Activated CD8-positive, alpha-beta memory T cell treated with anti-CD3 and anti-CD28 coated beads for 4 hours (primary cell): ENCODE data around the gene ENOX2.

Experiments
- DNase-seq, 2 donors: peaks; one replicate each; pipeline ENCODE4 v3.0.0-alpha.2; 2020; ENCODE audit warnings: low read depth in 2 of 2

Gene ENOX2

GRCh38 chrX:130885508-130885907, 17.5 kb downstream of the ENOX2 start:
- DNase-seq = no peak

- no peak for DNase-seq
These were observed 18.4 kb downstream of the ENOX2 start for GRCh38 chrX:130884627-130885026.

- DNase-seq = no peak
These were observed 23.1 kb downstream of the ENOX2 start for GRCh38 chrX:130879869-130880268.

- DNase-seq = no peak
These were observed 24.4 kb downstream of the ENOX2 start for GRCh38 chrX:130878350-130879341.

GRCh38 chrX:130877892-130878341, 25.1 kb downstream of the ENOX2 start:
- no peak for DNase-seq

GRCh38 chrX:130876226-130876625, 26.8 kb downstream of the ENOX2 start:
- DNase-seq = no peak

- no peak for DNase-seq
These were observed 28.3 kb downstream of the ENOX2 start for GRCh38 chrX:130874751-130875150.

GRCh38 chrX:130869239-130869638, 33.8 kb downstream of the ENOX2 start:
- DNase-seq = no peak

- no peak for DNase-seq
These were observed 41.5 kb downstream of the ENOX2 start for GRCh38 chrX:130861462-130861861.

- no peak for DNase-seq
These were observed 45.8 kb downstream of the ENOX2 start for GRCh38 chrX:130857207-130857606.

GRCh38 chrX:130851569-130851968, 51.4 kb downstream of the ENOX2 start:
- no peak for DNase-seq

GRCh38 chrX:130848763-130849162, 54.2 kb downstream of the ENOX2 start:
- no peak for DNase-seq

- no peak for DNase-seq
These were observed 56.3 kb downstream of the ENOX2 start for GRCh38 chrX:130846746-130847145.

- no peak for DNase-seq
These were observed 61.2 kb downstream of the ENOX2 start for GRCh38 chrX:130841776-130842175.

GRCh38 chrX:130840345-130840744, 62.7 kb downstream of the ENOX2 start:
- no peak for DNase-seq

GRCh38 chrX:130836447-130836846, 66.6 kb downstream of the ENOX2 start:
- no peak for DNase-seq

- DNase-seq = no peak
These were observed 68.2 kb downstream of the ENOX2 start for GRCh38 chrX:130834830-130835229.

- no peak for DNase-seq
These were observed 68.9 kb downstream of the ENOX2 start for GRCh38 chrX:130834149-130834548.

GRCh38 chrX:130831347-130831722, 71.7 kb downstream of the ENOX2 start:
- no peak for DNase-seq

- DNase-seq = no peak
These were observed 72.2 kb downstream of the ENOX2 start for GRCh38 chrX:130830599-130831346.

- DNase-seq = no peak
These were observed 73.2 kb downstream of the ENOX2 start for GRCh38 chrX:130829526-130830515.
